GM12874 (cell line): ENCODE results near the gene SFSWAP.

Source experiments
- CTCF ChIP-seq: IDR thresholded peaks from 2 replicates; pipeline ENCODE4 v1.5.1; 2011; ENCODE audit warnings: low read depth, mild to moderate bottlenecking, control low read depth, low read length, moderate library complexity; ENCODE audit not compliant: insufficient read depth

The SFSWAP gene

GRCh38 chr12:131732996-131733615 lies 22.2 kb downstream of the SFSWAP start:
- TF ChIP-seq CTCF = no peak

- TF ChIP-seq CTCF = no peak
These were observed 23.0 kb downstream of the SFSWAP start for GRCh38 chr12:131733874-131734273.

GRCh38 chr12:131734336-131735152 lies 23.7 kb downstream of the SFSWAP start:
- no peak for TF ChIP-seq CTCF

- no peak for TF ChIP-seq CTCF
These were observed 24.2 kb downstream of the SFSWAP start for GRCh38 chr12:131735153-131735456.

GRCh38 chr12:131735476-131736445 lies 24.9 kb downstream of the SFSWAP start:
- no peak for TF ChIP-seq CTCF

GRCh38 chr12:131736446-131737149 lies 25.7 kb downstream of the SFSWAP start:
- no peak for TF ChIP-seq CTCF
